Measurements from ENCODE around the gene RAB23. TPM values are rescaled to one million over a fixed set of nuclear protein-coding genes. Genes with fewer than 3 reads are reported as not detected.

Gene RAB23
- polyA plus RNA-seq, 1 donor from 2014 or later: 11.7 TPM

DNA sequence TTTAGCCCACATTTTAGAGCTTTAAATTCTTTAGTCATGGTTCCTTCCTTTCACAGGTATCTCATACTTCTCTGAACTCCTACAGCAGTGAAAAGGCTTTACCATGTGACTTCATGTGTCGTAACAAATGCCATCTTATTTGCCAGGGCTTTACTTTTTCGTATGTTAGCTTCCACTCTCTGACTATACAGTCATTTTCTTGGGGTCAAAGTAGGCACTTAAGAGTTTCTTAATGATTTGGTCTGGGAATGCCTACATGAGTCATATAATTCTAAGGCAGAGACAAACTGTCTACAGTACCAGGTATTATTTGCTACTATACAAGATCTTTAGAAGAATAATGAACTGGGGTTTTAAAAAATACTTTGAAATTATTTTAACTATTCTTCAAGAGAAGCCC lies 15.0 kb downstream of the RAB23 start:
- Histone ChIP-seq H3K9me3 (ENCODE audit: low read length) (no peaks in the 10 kb centered on the region), H4K20me1 (ENCODE audit: insufficient read depth) (no peaks in the 10 kb centered on the region), H3K36me3 (ENCODE audit: insufficient read depth, low read length) (no peaks in the 10 kb centered on the region), H3K4me3 (ENCODE audit: low read length) (no peak overlapping the region), H2AFZ (ENCODE audit: low read depth, low read length) (no peak overlapping the region), H3K4me2 (ENCODE audit: low read length) (no peak overlapping the region), H3K27ac (ENCODE audit: low read length) (no peak overlapping the region), H3K9me2 (ENCODE audit: insufficient read depth, low read length) (no peaks in the 10 kb centered on the region), H3F3A (ENCODE audit: insufficient read depth, low read length, poor library complexity, severe bottlenecking) (no peaks in the 10 kb centered on the region), H3K79me2 (replicated peaks; ENCODE audit: insufficient read depth, low read length) (no peaks in the 10 kb centered on the region), H3K9ac (ENCODE audit: low read length) (no peak overlapping the region), H3K27me3 (ENCODE audit: insufficient read depth, low read depth, low read length) (no peaks in the 10 kb centered on the region)
- TF ChIP-seq MXI1 (conservative IDR thresholded peaks at IDR 0.05; ENCODE audit: poor library complexity, severe bottlenecking) (no peak), TAF1 (IDR thresholded peaks at IDR 0.05; ENCODE audit: low read depth) (no peak), SMC3 (conservative IDR thresholded peaks at IDR 0.05; ENCODE audit: poor library complexity) (no peak), REST (IDR thresholded peaks at IDR 0.05; ENCODE audit: borderline replicate concordance) (no peak), POLR2AphosphoS5 (IDR thresholded peaks at IDR 0.05) (no peak), EP300 (conservative IDR thresholded peaks at IDR 0.05; ENCODE audit: poor library complexity, severe bottlenecking) (no peak), EZH2 (IDR thresholded peaks at IDR 0.05; ENCODE audit: borderline replicate concordance, insufficient read depth, low read length, poor library complexity, severe bottlenecking) (no peak), RAD21 (conservative IDR thresholded peaks at IDR 0.05) (no peak)

DNA sequence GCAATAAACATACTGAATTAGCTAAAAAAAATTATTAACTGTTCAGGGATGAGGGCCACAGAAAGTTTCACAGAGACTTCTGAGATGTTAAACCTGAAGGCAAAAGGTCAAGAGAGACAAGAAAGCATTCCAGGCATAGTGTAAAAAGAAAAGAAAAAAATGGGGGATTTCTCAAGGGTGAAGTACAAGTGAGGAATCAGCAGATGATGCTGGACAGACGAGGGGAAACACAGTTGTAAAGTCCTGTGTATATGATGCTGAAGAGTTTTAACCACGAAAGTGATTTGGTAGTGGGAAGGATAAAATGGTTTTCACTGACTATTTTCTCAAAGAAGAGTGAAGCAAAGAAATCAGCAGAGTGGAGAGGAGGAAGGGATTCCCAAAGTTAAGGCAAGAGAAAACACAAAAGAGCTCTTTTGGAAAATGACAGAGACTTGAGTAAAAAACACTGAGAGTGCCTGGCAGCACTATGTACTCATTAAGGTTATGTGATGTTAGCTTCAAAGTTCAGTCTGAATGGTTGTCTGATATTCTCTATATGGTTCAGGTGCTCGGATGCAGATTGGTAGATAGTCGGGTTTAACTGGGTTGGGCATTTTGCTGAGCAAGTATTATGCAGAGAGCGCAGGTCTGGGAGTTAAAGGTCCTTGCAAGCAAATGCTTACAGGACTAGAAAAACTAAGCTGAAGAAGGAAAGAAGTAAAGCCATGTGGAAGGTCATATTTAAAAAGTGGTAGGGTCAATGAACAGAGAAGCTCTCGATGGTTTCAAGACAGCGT lies 16.4 kb downstream of the RAB23 start:
- H3K9ac ChIP-seq (ENCODE audit: low read length): no peak overlapping the region
- no peaks in the 10 kb centered on the region for H4K20me1 ChIP-seq (ENCODE audit: insufficient read depth)
- H3K9me2 ChIP-seq (ENCODE audit: insufficient read depth, low read length): no peaks in the 10 kb centered on the region
- H3K9me3 ChIP-seq (ENCODE audit: low read length): no peaks in the 10 kb centered on the region
- H3F3A ChIP-seq (ENCODE audit: insufficient read depth, low read length, poor library complexity, severe bottlenecking): no peaks in the 10 kb centered on the region
- H3K4me2 ChIP-seq (ENCODE audit: low read length): no peak overlapping the region
- H2AFZ ChIP-seq (ENCODE audit: low read depth, low read length): no peak overlapping the region
- no peak overlapping the region for H3K27ac ChIP-seq (ENCODE audit: low read length)
- H3K4me3 ChIP-seq (ENCODE audit: low read length): no peak overlapping the region
- no peaks in the 10 kb centered on the region for H3K79me2 ChIP-seq (replicated peaks; ENCODE audit: insufficient read depth, low read length)
- no peaks in the 10 kb centered on the region for H3K27me3 ChIP-seq (ENCODE audit: insufficient read depth, low read depth, low read length)
- H3K36me3 ChIP-seq (ENCODE audit: insufficient read depth, low read length): no peaks in the 10 kb centered on the region
- no peak for TF ChIP-seq TAF1 (IDR thresholded peaks at IDR 0.05; ENCODE audit: low read depth)
- TF ChIP-seq EZH2 (IDR thresholded peaks at IDR 0.05; ENCODE audit: borderline replicate concordance, insufficient read depth, low read length, poor library complexity, severe bottlenecking): no peak
- no peak for TF ChIP-seq MXI1 (conservative IDR thresholded peaks at IDR 0.05; ENCODE audit: poor library complexity, severe bottlenecking)

DNA sequence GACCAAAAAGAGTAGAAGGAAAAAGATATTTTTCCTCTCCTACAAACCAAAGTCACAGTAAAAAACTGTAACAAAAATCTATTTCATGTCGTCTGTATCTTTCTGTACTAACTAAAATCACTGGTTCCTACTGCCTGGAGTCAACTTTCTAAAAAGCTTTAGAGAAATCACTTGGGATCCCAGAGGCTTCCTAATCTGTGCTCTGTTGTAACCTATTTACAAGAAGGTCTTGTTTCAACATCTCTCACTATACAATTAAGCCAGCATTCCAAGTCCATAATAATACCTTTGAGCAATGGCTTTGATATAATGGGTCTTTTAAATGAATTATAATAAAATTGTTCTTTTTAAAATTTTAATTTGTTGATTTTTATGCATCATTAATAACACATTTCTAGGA lies 20.4 kb downstream of the RAB23 start:
- H2AFZ ChIP-seq (ENCODE audit: low read depth, low read length): no peak overlapping the region
- TF ChIP-seq SMC3 (conservative IDR thresholded peaks at IDR 0.05; ENCODE audit: poor library complexity) (no peak), MXI1 (conservative IDR thresholded peaks at IDR 0.05; ENCODE audit: poor library complexity, severe bottlenecking) (no peak), EP300 (conservative IDR thresholded peaks at IDR 0.05; ENCODE audit: poor library complexity, severe bottlenecking) (no peak), REST (IDR thresholded peaks at IDR 0.05; ENCODE audit: borderline replicate concordance) (no peak), POLR2AphosphoS5 (IDR thresholded peaks at IDR 0.05) (no peak), RAD21 (conservative IDR thresholded peaks at IDR 0.05) (no peak)
- TF ChIP-seq, protein P1, sequence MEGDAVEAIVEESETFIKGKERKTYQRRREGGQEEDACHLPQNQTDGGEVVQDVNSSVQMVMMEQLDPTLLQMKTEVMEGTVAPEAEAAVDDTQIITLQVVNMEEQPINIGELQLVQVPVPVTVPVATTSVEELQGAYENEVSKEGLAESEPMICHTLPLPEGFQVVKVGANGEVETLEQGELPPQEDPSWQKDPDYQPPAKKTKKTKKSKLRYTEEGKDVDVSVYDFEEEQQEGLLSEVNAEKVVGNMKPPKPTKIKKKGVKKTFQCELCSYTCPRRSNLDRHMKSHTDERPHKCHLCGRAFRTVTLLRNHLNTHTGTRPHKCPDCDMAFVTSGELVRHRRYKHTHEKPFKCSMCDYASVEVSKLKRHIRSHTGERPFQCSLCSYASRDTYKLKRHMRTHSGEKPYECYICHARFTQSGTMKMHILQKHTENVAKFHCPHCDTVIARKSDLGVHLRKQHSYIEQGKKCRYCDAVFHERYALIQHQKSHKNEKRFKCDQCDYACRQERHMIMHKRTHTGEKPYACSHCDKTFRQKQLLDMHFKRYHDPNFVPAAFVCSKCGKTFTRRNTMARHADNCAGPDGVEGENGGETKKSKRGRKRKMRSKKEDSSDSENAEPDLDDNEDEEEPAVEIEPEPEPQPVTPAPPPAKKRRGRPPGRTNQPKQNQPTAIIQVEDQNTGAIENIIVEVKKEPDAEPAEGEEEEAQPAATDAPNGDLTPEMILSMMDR (IDR thresholded peaks at IDR 0.05; ENCODE audit: poor library complexity, severe bottlenecking): no peak
- no peaks in the 10 kb centered on the region for H3K27me3 ChIP-seq (ENCODE audit: insufficient read depth, low read depth, low read length)
- no peak overlapping the region for H3K4me3 ChIP-seq (ENCODE audit: low read length)
- no peak overlapping the region for H3K27ac ChIP-seq (ENCODE audit: low read length)
- H3K36me3 ChIP-seq (ENCODE audit: insufficient read depth, low read length): no peaks in the 10 kb centered on the region
- no peak overlapping the region for H3K4me2 ChIP-seq (ENCODE audit: low read length)
- no peaks in the 10 kb centered on the region for H3K9me2 ChIP-seq (ENCODE audit: insufficient read depth, low read length)
- no peaks in the 10 kb centered on the region for H3F3A ChIP-seq (ENCODE audit: insufficient read depth, low read length, poor library complexity, severe bottlenecking)
- H3K9ac ChIP-seq (ENCODE audit: low read length): no peak overlapping the region
- no peaks in the 10 kb centered on the region for H3K9me3 ChIP-seq (ENCODE audit: low read length)
- no peaks in the 10 kb centered on the region for H3K79me2 ChIP-seq (replicated peaks; ENCODE audit: insufficient read depth, low read length)
- no peaks in the 10 kb centered on the region for H4K20me1 ChIP-seq (ENCODE audit: insufficient read depth)
